ENCODE measurements around the gene ITGA4.

ITGA4 gene

DNA sequence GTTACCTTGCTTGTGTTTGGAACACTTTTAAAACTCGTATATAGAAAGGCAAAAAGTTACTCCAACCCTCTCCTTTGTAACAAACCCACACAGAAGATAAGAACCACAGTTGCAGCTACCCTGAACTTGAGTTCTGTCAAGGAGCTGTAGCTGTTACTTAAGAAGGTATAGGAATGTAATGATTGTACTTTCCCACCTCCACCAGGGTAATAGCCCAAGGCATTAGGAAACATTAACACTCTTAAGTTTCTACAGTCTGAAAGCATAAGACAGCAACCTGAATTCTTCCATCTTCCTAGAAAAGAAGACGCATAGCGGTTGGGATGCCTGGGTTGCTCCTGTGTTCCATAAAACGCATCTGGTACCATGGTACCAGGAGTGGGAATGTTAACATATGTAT is 43.0 kb downstream of the ITGA4 start:
- no peak for DNase-seq (ENCODE audit: low read depth)
- no peak overlapping the region for H3K4me3 ChIP-seq (ENCODE audit: low read depth, low read length)
- no peak for TF ChIP-seq CTCF (conservative IDR thresholded peaks at IDR 0.05; ENCODE audit: low read depth, low read length)

GRCh38 chr2:181515719-181516118 is 58.5 kb downstream of the ITGA4 start:
- H3K4me3 ChIP-seq (ENCODE audit: low read depth, low read length) = no peak overlapping the region
- TF ChIP-seq CTCF (conservative IDR thresholded peaks at IDR 0.05; ENCODE audit: low read depth, low read length) = no peak
- no peak for DNase-seq (ENCODE audit: low read depth)

- no peak for DNase-seq (ENCODE audit: low read depth)
- no peak for TF ChIP-seq CTCF (conservative IDR thresholded peaks at IDR 0.05; ENCODE audit: low read depth, low read length)
- no peak overlapping the region for H3K4me3 ChIP-seq (ENCODE audit: low read depth, low read length)
Measured at GRCh38 chr2:181516992-181517391, 59.8 kb downstream of the ITGA4 start.

- no peak overlapping the region for H3K4me3 ChIP-seq (ENCODE audit: low read depth, low read length)
- no peak for TF ChIP-seq CTCF (conservative IDR thresholded peaks at IDR 0.05; ENCODE audit: low read depth, low read length)
- peak; percentile 22 for DNase-seq (ENCODE audit: low read depth)
Measured at GRCh38 chr2:181517685-181518301, 60.6 kb downstream of the ITGA4 start.

GRCh38 chr2:181520253-181520652 is 63.1 kb downstream of the ITGA4 start:
- no peak for DNase-seq (ENCODE audit: low read depth)
- H3K4me3 ChIP-seq (ENCODE audit: low read depth, low read length) = no peak overlapping the region
- no peak for TF ChIP-seq CTCF (conservative IDR thresholded peaks at IDR 0.05; ENCODE audit: low read depth, low read length)

DNA sequence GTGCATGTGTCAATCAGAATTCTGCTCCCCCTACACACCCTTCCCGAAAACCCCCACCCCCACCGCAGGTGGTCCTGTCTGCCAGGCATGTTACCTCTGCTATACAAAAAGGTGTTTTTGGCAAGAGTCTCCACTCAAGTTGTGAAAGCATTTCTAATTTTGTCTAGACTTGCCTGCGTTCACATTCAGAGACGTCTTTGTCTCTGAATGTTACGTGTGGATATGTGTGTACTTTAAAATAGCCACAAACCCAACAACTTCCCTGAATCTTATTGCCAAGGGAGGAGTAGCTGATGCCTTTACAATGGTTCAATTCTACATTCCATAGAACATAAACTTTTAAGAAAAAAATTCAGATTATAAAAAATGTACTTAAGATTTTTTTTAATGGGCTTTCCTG is 66.6 kb downstream of the ITGA4 start:
- TF ChIP-seq CTCF (conservative IDR thresholded peaks at IDR 0.05; ENCODE audit: low read depth, low read length) = no peak
- no peak overlapping the region for H3K4me3 ChIP-seq (ENCODE audit: low read depth, low read length)
- no peak for DNase-seq (ENCODE audit: low read depth)

- no peak for TF ChIP-seq CTCF (conservative IDR thresholded peaks at IDR 0.05; ENCODE audit: low read depth, low read length)
- DNase-seq (ENCODE audit: low read depth) = no peak
- H3K4me3 ChIP-seq (ENCODE audit: low read depth, low read length) = no peak overlapping the region
Measured at GRCh38 chr2:181526014-181526413, 68.8 kb downstream of the ITGA4 start.
